Measurements from ENCODE around the gene PRKCE.

PRKCE gene

DNA sequence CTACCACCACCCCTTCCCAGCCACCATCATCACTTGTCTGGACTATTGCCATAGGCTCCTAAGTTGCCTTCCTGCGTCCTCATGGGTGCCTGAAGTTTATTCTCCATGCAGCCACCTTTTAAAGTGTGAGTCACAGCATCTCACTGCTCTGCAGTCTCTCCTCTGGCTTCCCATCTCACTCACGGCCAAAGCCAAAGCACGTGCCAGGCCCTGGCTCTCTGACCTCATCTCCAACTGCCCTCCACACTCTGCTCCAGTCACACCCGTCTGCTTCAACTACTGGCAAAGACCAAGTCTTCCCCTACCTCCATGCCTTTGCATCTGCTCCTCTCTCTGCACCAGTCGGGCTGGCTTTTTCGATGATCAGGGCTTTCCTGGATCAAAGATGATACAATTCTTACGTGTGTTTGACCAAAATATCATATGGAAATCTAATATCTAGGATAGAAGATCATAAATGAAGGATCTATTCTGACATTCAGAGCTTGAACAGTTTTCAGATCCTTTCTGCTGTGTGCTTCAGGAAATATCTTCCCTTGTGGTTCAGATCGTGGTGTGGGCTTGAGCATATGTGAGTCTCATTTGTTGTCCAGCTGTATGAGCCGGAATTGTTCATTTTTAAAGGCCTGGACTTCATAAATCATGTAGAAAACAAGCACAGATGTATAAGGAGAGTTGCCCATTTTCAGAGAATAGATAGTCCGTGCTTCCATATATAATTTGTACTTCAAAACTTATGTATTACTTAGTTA lies 175.6 kb downstream of the PRKCE start:
- no peak overlapping the region for H2AK5ac ChIP-seq (ENCODE audit: low read length, severe bottlenecking)
- H2BK120ac ChIP-seq (ENCODE audit: low read depth, low read length), result no peak overlapping the region
- no peak overlapping the region for H3K23ac ChIP-seq (ENCODE audit: low read length in 2 of 2)
- H3K18ac ChIP-seq (ENCODE audit: low read depth in 1 of 2, low read length in 2 of 2), result no peak overlapping the region
- 89% methylated on average over 8 of the region's 10 CpGs for WGBS
- H3K14ac ChIP-seq (ENCODE audit: low read length in 2 of 2), result peak overlapping the region in 1 of 2 experiments; percentile 42
- H4K91ac ChIP-seq (ENCODE audit: low read length), result no peak overlapping the region
- peaks cover 14% of the 10 kb centered on the region for H3K4me1 ChIP-seq (ENCODE audit: control insufficient read depth, insufficient read depth, low read depth, low read length)
- no peak overlapping the region for H3K27ac ChIP-seq (ENCODE audit: low read length, poor library complexity, severe bottlenecking)
- peaks cover 5% of the 10 kb centered on the region for H3K79me1 ChIP-seq (replicated peaks; ENCODE audit: low read length, poor library complexity, severe bottlenecking)
- peaks cover 12% of the 10 kb centered on the region for H3K9me3 ChIP-seq (ENCODE audit: control insufficient read depth, low read length)
- no peak overlapping the region for H3K4ac ChIP-seq (ENCODE audit: low read depth in 1 of 2, low read length in 2 of 2)
- H2AFZ ChIP-seq (ENCODE audit: low read depth, low read length), result no peak overlapping the region
- H3K4me3 ChIP-seq (ENCODE audit: insufficient read depth in 1 of 2, low read depth in 1 of 2, low read length in 2 of 2), result no peak overlapping the region
- peak overlapping the region; percentile 62 for H3K9ac ChIP-seq (ENCODE audit: low read length)
- H3K27me3 ChIP-seq (ENCODE audit: control insufficient read depth in 1 of 2, insufficient read depth in 1 of 2, low read length in 2 of 2), result no peaks in the 10 kb centered on the region
- no peak overlapping the region for H3K4me2 ChIP-seq (ENCODE audit: low read length, poor library complexity, severe bottlenecking)
- peak; percentile 11 for DNase-seq
- H4K8ac ChIP-seq (ENCODE audit: low read length), result no peak overlapping the region
- H2BK5ac ChIP-seq (ENCODE audit: low read depth, low read length, poor library complexity, severe bottlenecking), result no peak overlapping the region
- H2BK12ac ChIP-seq (ENCODE audit: low read length in 2 of 2), result no peak overlapping the region
- H3K36me3 ChIP-seq (ENCODE audit: control insufficient read depth in 1 of 2, insufficient read depth in 2 of 2, low read depth in 1 of 2, low read length in 2 of 2), result no peaks in the 10 kb centered on the region
- no peak overlapping the region for H2BK15ac ChIP-seq (ENCODE audit: low read depth, poor library complexity, severe bottlenecking)

DNA sequence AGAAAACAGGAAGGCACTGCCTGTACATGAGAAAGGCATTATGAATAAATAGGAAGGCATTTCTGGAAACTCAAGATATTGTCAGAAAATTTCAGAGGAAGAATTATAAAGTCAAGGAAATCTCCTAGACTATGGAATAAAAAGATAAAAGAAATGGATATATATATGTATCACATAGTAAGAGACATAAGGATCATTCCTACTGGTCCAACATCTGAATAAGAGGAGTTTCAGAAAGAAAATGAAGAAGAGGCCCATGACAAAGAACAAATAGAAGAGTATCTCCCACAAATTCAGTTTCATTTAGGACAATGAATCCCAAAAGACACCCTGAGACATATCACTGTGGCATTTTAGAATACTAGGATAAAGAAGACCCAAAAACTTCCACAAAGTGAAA lies 178.8 kb downstream of the PRKCE start:
- no peak overlapping the region for H3K18ac ChIP-seq (ENCODE audit: low read depth in 1 of 2, low read length in 2 of 2)

DNA sequence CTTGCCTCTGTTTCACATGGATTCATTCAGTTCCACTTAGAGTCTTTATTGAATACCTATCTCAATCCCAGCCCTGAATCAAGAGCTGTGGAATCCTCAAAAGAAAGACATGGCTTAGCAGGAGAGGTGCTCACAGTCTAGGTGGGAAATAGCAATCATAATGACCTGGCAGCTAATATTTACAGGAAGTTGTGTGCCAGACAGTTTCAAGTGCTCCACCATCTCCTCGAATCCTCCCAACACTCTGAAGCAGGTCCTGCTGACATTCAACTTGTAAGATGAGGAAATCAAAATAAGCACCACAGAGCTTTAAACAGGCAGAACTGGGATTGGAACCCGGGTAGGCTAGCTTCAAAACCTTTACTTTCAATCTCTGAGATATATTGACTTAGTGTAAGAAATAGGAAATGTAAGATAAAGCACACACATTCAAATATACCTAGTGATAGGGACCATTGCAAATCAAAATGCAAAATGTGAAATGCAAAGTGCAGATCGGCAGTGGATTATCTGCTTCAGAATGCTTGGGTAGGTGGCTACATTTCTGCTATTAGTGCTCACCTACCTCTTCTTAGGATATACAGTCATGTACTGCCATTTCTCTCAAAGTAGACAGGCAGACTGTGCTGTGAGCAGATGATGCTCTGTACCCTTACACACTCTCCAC lies 182.0 kb downstream of the PRKCE start:
- Histone ChIP-seq H3K9ac (ENCODE audit: low read length) (no peak overlapping the region), H3K27ac (ENCODE audit: low read length, poor library complexity, severe bottlenecking) (no peak overlapping the region), H2AK5ac (ENCODE audit: low read length, severe bottlenecking) (no peak overlapping the region), H3K23ac (ENCODE audit: low read length in 2 of 2) (no peak overlapping the region), H2BK120ac (ENCODE audit: low read depth, low read length) (no peak overlapping the region), H2AFZ (ENCODE audit: low read depth, low read length) (no peak overlapping the region), H3K14ac (ENCODE audit: low read length in 2 of 2) (no peak overlapping the region), H3K4me2 (ENCODE audit: low read length, poor library complexity, severe bottlenecking) (no peak overlapping the region), H3K18ac (ENCODE audit: low read depth in 1 of 2, low read length in 2 of 2) (no peak overlapping the region), H3K9me3 (ENCODE audit: control insufficient read depth, low read length) (peaks cover 12% of the 10 kb centered on the region), H2BK15ac (ENCODE audit: low read depth, poor library complexity, severe bottlenecking) (no peak overlapping the region), H3K4me1 (ENCODE audit: control insufficient read depth, insufficient read depth, low read depth, low read length) (peaks cover 2% of the 10 kb centered on the region), H3K36me3 (ENCODE audit: control insufficient read depth in 1 of 2, insufficient read depth in 2 of 2, low read depth in 1 of 2, low read length in 2 of 2) (no peaks in the 10 kb centered on the region), H4K91ac (ENCODE audit: low read length) (no peak overlapping the region), H2BK5ac (ENCODE audit: low read depth, low read length, poor library complexity, severe bottlenecking) (no peak overlapping the region), H2BK12ac (ENCODE audit: low read length in 2 of 2) (no peak overlapping the region), H3K27me3 (ENCODE audit: control insufficient read depth in 1 of 2, insufficient read depth in 1 of 2, low read length in 2 of 2) (no peaks in the 10 kb centered on the region), H3K4me3 (ENCODE audit: insufficient read depth in 1 of 2, low read depth in 1 of 2, low read length in 2 of 2) (no peak overlapping the region), H4K8ac (ENCODE audit: low read length) (no peak overlapping the region), H3K4ac (ENCODE audit: low read depth in 1 of 2, low read length in 2 of 2) (no peak overlapping the region), H3K79me1 (replicated peaks; ENCODE audit: low read length, poor library complexity, severe bottlenecking) (peaks cover 5% of the 10 kb centered on the region)
- no peak for DNase-seq
- 100% methylated on average over 2 of the region's 3 CpGs for WGBS

More for the DNA sequence above, 178.8 kb downstream of the PRKCE start:
- Histone ChIP-seq H3K14ac (ENCODE audit: low read length in 2 of 2) (no peak overlapping the region), H3K4me2 (ENCODE audit: low read length, poor library complexity, severe bottlenecking) (no peak overlapping the region), H3K79me1 (replicated peaks; ENCODE audit: low read length, poor library complexity, severe bottlenecking) (peaks cover 1% of the 10 kb centered on the region), H2BK120ac (ENCODE audit: low read depth, low read length) (no peak overlapping the region), H3K23ac (ENCODE audit: low read length in 2 of 2) (no peak overlapping the region), H2BK12ac (ENCODE audit: low read length in 2 of 2) (no peak overlapping the region), H3K4me3 (ENCODE audit: insufficient read depth in 1 of 2, low read depth in 1 of 2, low read length in 2 of 2) (peak overlapping the region in 1 of 2 experiments; percentile 8), H4K91ac (ENCODE audit: low read length) (no peak overlapping the region), H3K4ac (ENCODE audit: low read depth in 1 of 2, low read length in 2 of 2) (no peak overlapping the region), H4K8ac (ENCODE audit: low read length) (no peak overlapping the region), H3K27me3 (ENCODE audit: control insufficient read depth in 1 of 2, insufficient read depth in 1 of 2, low read length in 2 of 2) (no peaks in the 10 kb centered on the region), H3K36me3 (ENCODE audit: control insufficient read depth in 1 of 2, insufficient read depth in 2 of 2, low read depth in 1 of 2, low read length in 2 of 2) (no peaks in the 10 kb centered on the region), H3K9ac (ENCODE audit: low read length) (no peak overlapping the region), H2BK15ac (ENCODE audit: low read depth, poor library complexity, severe bottlenecking) (no peak overlapping the region), H2AFZ (ENCODE audit: low read depth, low read length) (no peak overlapping the region), H2AK5ac (ENCODE audit: low read length, severe bottlenecking) (no peak overlapping the region), H2BK5ac (ENCODE audit: low read depth, low read length, poor library complexity, severe bottlenecking) (no peak overlapping the region), H3K4me1 (ENCODE audit: control insufficient read depth, insufficient read depth, low read depth, low read length) (peaks cover 4% of the 10 kb centered on the region), H3K9me3 (ENCODE audit: control insufficient read depth, low read length) (peaks cover 12% of the 10 kb centered on the region), H3K27ac (ENCODE audit: low read length, poor library complexity, severe bottlenecking) (no peak overlapping the region)
- no peak for DNase-seq

GRCh38 chr2:45833968-45834344 lies 182.5 kb downstream of the PRKCE start:
- H3K27ac ChIP-seq (ENCODE audit: low read length, poor library complexity, severe bottlenecking), result no peak overlapping the region
- no peak for DNase-seq

More at GRCh38 chr2:45833968-45834344, 182.5 kb downstream of the PRKCE start:
- Histone ChIP-seq H3K4me3 (ENCODE audit: insufficient read depth in 1 of 2, low read depth in 1 of 2, low read length in 2 of 2) (no peak overlapping the region), H4K91ac (ENCODE audit: low read length) (no peak overlapping the region), H3K4ac (ENCODE audit: low read depth in 1 of 2, low read length in 2 of 2) (no peak overlapping the region), H3K27me3 (ENCODE audit: control insufficient read depth in 1 of 2, insufficient read depth in 1 of 2, low read length in 2 of 2) (no peaks in the 10 kb centered on the region), H3K9me3 (ENCODE audit: control insufficient read depth, low read length) (peaks cover 12% of the 10 kb centered on the region), H2BK5ac (ENCODE audit: low read depth, low read length, poor library complexity, severe bottlenecking) (no peak overlapping the region), H2BK12ac (ENCODE audit: low read length in 2 of 2) (no peak overlapping the region), H3K79me1 (replicated peaks; ENCODE audit: low read length, poor library complexity, severe bottlenecking) (peaks cover 5% of the 10 kb centered on the region), H3K36me3 (ENCODE audit: control insufficient read depth in 1 of 2, insufficient read depth in 2 of 2, low read depth in 1 of 2, low read length in 2 of 2) (no peaks in the 10 kb centered on the region), H3K18ac (ENCODE audit: low read depth in 1 of 2, low read length in 2 of 2) (no peak overlapping the region), H3K14ac (ENCODE audit: low read length in 2 of 2) (no peak overlapping the region), H3K23ac (ENCODE audit: low read length in 2 of 2) (no peak overlapping the region), H2BK15ac (ENCODE audit: low read depth, poor library complexity, severe bottlenecking) (no peak overlapping the region), H3K4me1 (ENCODE audit: control insufficient read depth, insufficient read depth, low read depth, low read length) (peaks cover 2% of the 10 kb centered on the region), H2AK5ac (ENCODE audit: low read length, severe bottlenecking) (no peak overlapping the region), H3K4me2 (ENCODE audit: low read length, poor library complexity, severe bottlenecking) (no peak overlapping the region), H2BK120ac (ENCODE audit: low read depth, low read length) (no peak overlapping the region), H3K9ac (ENCODE audit: low read length) (no peak overlapping the region), H4K8ac (ENCODE audit: low read length) (no peak overlapping the region), H2AFZ (ENCODE audit: low read depth, low read length) (no peak overlapping the region)
- WGBS, result 72% methylated on average over 3 of the region's 3 CpGs

Data from mesenchymal stem cell (in vitro differentiated cells and primary cell).